Activated B cell treated with CpG ODN at 0.5 μM for 24 hours (primary cell): Measurements from ENCODE around the gene SIRPA. TPM values are rescaled to one million over a fixed set of nuclear protein-coding genes. Genes with fewer than 3 reads are reported as not detected.

Experiments
- ATAC-seq: fragments of 200-7000 bp; cut with Tn5 transposase; one replicate; pipeline ENCODE4 v1.10.0; 2021; ENCODE audit warnings: low read depth, mild to moderate bottlenecking, moderate library complexity
- CTCF ChIA-PET: fragments of 350-600 bp; sonication (Branson Sonifier 250); formaldehyde crosslinking; loops from one replicate; lab custom pipeline; 2021; ENCODE audit warnings: antibody characterized with exemption; lab: Charles Lee
- POLR2A ChIA-PET: fragments of 350-600 bp; sonication (Branson Sonifier 250); formaldehyde crosslinking; loops from one replicate; lab custom pipeline; 2021; ENCODE audit warnings: antibody characterized with exemption; lab: Charles Lee
- DNase-seq: peaks from one replicate; pipeline ENCODE4 v3.0.0; 2022
- H3K27ac Mint-ChIP-seq: one replicate; pipeline ENCODE4 v1.8.0; 2020; ENCODE audit warnings: mixed read lengths
- H3K27me3 Mint-ChIP-seq: one replicate; pipeline ENCODE4 v1.8.0; 2021; ENCODE audit warnings: mixed read lengths
- H3K36me3 Mint-ChIP-seq: one replicate; pipeline ENCODE4 v1.8.0; 2021; ENCODE audit warnings: low read depth, mixed read lengths
- H3K4me1 Mint-ChIP-seq: one replicate; pipeline ENCODE4 v1.8.0; 2021; ENCODE audit warnings: mixed read lengths
- H3K4me3 Mint-ChIP-seq: one replicate; pipeline ENCODE4 v1.8.0; 2020; ENCODE audit warnings: mild to moderate bottlenecking, mixed read lengths
- H3K9me3 Mint-ChIP-seq: one replicate; pipeline ENCODE4 v1.8.0; 2020; ENCODE audit warnings: mixed read lengths
- intact Hi-C: fragments of 100-400 bp; cut with micrococcal nuclease; formaldehyde crosslinking; loops from one replicate; pipeline ENCODE4 v1.15.1; 2024
- total RNA-seq: library from RNA; stranded (reverse); gene quantifications from 2 replicates; pipeline ENCODE4 v1.2.3, GENCODE V29; 2022
- TF ChIP-seq, protein P1 (sequence below): fragments of 200-600 bp; IDR thresholded peaks from one replicate; pipeline ENCODE4 v1.8.0; 2022; ENCODE audit warnings: antibody characterized with exemption, mild to moderate bottlenecking

SIRPA gene
- total RNA-seq, 1 donor from 2014 or later: 10.1 TPM

DNA sequence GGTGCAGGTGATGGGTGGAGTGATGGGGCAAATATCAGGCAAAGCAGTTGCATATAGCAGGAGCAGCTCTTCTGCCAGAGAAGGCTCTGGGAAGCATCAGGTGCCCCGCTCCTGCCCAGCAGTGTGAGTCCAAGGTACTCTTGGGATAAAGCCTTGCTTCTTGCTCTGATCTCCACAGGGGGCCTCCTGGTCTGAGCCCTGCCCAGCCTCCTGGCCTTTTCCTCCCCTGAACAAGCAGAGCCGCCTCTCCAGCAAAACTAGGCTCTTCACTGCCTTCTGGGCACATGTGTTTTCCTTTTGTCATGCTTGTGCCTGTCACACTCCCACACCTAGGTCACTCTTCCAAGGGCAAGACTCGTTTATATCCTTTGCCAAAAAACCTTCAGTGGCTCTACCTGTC, 34.3 kb downstream of the SIRPA start:
- Mint-ChIP-seq H3K27me3 (no peaks in the 10 kb centered on the region), H3K9me3 (no peaks in the 10 kb centered on the region), H3K4me3 (no peak overlapping the region), H3K27ac (no peak overlapping the region), H3K4me1 (peaks cover 20% of the 10 kb centered on the region), H3K36me3 (peaks cover 14% of the 10 kb centered on the region)
- ChIA-PET CTCF (no interaction called here), POLR2A (no interaction called here)
- intact Hi-C loops: no loop called here
- DNase-seq (no peak), ATAC-seq (no peak)
- TF ChIP-seq, protein P1, sequence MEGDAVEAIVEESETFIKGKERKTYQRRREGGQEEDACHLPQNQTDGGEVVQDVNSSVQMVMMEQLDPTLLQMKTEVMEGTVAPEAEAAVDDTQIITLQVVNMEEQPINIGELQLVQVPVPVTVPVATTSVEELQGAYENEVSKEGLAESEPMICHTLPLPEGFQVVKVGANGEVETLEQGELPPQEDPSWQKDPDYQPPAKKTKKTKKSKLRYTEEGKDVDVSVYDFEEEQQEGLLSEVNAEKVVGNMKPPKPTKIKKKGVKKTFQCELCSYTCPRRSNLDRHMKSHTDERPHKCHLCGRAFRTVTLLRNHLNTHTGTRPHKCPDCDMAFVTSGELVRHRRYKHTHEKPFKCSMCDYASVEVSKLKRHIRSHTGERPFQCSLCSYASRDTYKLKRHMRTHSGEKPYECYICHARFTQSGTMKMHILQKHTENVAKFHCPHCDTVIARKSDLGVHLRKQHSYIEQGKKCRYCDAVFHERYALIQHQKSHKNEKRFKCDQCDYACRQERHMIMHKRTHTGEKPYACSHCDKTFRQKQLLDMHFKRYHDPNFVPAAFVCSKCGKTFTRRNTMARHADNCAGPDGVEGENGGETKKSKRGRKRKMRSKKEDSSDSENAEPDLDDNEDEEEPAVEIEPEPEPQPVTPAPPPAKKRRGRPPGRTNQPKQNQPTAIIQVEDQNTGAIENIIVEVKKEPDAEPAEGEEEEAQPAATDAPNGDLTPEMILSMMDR: no peak

DNA sequence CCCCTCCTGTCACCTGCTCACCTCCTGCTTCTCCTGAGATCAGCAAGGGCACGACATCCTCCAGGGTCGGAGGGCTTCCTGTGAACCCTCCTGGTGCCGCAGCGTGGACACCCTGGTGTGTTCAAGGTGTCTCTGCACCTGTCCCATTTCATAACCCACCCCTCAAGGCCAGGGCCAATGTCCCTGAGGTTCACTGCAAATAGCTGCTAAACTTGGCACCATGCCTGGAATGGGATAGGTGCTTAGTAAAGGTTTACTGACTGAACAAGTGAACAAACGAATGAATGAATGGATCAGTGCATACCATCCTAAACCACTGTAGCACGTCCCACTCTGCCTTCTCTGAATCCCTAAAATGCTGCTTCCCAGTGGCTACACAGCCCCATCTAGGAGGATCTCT, 35.0 kb downstream of the SIRPA start:
- H3K9me3 Mint-ChIP-seq: no peaks in the 10 kb centered on the region

DNA sequence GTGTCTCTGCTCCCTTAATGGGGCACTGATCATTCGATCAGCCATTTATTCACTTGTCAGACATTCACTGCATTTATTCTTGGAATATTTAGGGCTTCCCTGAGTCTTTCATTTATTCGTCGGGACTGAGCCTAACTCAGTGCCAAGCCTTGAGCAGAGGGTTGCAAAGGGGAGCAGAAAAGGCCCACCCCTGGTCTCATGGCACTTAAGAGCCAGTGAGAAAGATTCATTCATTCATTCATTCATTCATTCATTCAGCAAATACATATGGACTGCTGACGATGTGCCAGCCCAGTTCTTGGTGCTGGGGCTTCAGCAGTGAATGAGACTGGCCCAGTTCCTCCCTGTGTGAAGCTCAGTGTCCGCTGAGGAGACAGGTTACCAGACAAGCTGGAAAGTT, 36.6 kb downstream of the SIRPA start:
- Mint-ChIP-seq H3K4me1 (peaks cover 18% of the 10 kb centered on the region), H3K27me3 (no peaks in the 10 kb centered on the region), H3K4me3 (no peak overlapping the region), H3K27ac (no peak overlapping the region), H3K36me3 (peaks cover 22% of the 10 kb centered on the region), H3K9me3 (no peaks in the 10 kb centered on the region)
- no peak for DNase-seq
- intact Hi-C loops: no loop called here
- CTCF ChIA-PET: no interaction called here
- POLR2A ChIA-PET: no interaction called here
- ATAC-seq: no peak
- TF ChIP-seq, protein P1: no peak

More for the DNA sequence above, 35.0 kb downstream of the SIRPA start:
- intact Hi-C loops: no loop called here
- TF ChIP-seq, protein P1: no peak
- peaks cover 20% of the 10 kb centered on the region for H3K4me1 Mint-ChIP-seq
- no peak overlapping the region for H3K4me3 Mint-ChIP-seq
- H3K27me3 Mint-ChIP-seq: no peaks in the 10 kb centered on the region
- no peak overlapping the region for H3K27ac Mint-ChIP-seq
- DNase-seq: no peak
- POLR2A ChIA-PET: no interaction called here
- ATAC-seq: no peak
- peaks cover 19% of the 10 kb centered on the region for H3K36me3 Mint-ChIP-seq
- CTCF ChIA-PET: no interaction called here

DNA sequence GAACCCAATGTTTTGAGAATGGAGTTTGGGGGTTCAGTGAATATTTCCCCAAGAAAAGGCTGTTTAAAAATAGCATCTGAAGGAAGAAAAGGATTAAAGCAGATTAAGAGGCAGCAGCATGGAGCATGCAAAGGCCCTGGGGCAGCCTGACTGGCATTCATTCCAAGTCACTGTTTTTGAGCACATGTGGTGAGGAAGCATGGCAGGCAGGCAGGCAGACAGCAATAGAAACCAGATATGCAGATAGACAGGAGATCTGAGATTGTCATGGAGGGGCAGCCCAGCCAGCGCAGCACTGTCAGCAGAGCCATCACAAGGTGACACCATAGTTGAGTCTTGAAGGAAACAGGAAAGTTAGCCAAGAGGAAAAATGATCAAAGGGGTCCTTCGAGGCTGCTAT, 37.8 kb downstream of the SIRPA start:
- Mint-ChIP-seq H3K9me3 (no peaks in the 10 kb centered on the region), H3K27me3 (no peaks in the 10 kb centered on the region), H3K4me1 (peaks cover 7% of the 10 kb centered on the region), H3K27ac (no peak overlapping the region), H3K36me3 (peaks cover 26% of the 10 kb centered on the region), H3K4me3 (no peak overlapping the region)
- POLR2A ChIA-PET: no interaction called here
- intact Hi-C loops: no loop called here
- DNase-seq: no peak
- CTCF ChIA-PET: no interaction called here
- no peak for ATAC-seq
- TF ChIP-seq, protein P1: no peak

DNA sequence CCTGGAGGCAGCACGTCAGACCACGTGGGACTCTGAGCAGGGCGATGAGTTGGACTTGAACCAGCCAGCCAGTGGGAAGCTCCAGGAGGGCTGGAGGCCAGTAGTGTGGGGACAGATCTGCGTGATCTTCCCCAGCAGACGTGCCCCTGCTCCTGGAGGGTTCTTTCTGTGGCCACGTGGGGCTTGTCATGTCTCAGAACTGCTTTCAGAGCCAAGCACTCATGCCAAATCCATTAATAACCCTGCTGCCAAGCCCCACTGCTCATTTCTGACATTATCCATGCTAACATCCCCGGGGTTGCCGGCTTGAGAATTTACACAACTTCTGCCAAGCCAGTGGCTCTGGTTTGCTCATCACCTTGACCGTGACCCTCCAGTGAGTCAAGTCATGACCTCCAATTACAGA, 38.3 kb downstream of the SIRPA start:
- TF ChIP-seq, protein P1: no peak
- CTCF ChIA-PET: no interaction called here
- POLR2A ChIA-PET: no interaction called here

More for the DNA sequence above, 38.3 kb downstream of the SIRPA start:
- H3K27ac Mint-ChIP-seq: no peak overlapping the region
- H3K36me3 Mint-ChIP-seq: peaks cover 25% of the 10 kb centered on the region
- no peaks in the 10 kb centered on the region for H3K27me3 Mint-ChIP-seq
- no peak for ATAC-seq
- intact Hi-C loops: no loop called here
- H3K9me3 Mint-ChIP-seq: no peaks in the 10 kb centered on the region
- DNase-seq: no peak
- no peak overlapping the region for H3K4me3 Mint-ChIP-seq
- peaks cover 2% of the 10 kb centered on the region for H3K4me1 Mint-ChIP-seq
